Measurements from ENCODE around the gene RSPH6A.

The RSPH6A gene

DNA sequence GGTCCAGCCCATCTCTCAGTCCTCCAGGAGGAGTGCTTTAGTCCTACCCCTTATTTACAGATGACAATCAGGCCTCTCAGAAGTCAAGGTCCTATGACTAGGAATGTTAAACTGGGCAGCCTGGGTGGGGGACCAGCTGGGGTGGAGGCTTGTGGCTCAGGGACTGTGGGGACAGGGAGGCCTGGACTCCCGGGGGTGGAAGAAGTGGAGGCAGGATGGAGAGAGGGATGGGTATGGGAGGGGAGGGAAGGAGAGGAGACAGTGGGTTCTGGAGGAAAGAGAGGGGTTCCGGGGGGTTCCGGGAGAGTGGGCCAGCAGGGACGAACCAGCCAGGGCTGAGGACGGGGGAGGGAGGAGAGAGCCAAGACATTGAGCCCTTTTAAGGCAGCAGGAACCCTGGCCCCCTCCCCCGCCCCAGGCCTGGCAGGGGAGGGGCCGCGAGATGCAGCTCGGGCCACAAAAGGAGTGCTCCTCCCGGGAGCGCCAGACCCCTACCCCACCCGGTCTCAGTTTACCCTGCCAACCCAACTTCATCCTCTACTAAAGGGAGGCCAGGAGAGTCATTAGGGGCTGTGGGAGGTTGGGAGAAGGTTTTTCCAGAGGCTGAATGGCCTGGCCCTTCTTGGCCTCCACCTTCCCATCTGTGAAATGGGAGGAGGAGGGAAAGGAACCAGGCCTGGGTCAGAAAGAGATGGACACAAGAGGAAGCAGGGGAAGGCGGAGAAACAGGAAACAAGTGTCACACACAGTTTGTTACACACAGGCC, 34.5 kb downstream of the RSPH6A start:
- Mint-ChIP-seq H3K4me1 (peaks cover 19% of the 10 kb centered on the region), H3K36me3 (peaks cover 4% of the 10 kb centered on the region), H3K27ac (no peak overlapping the region), H3K9me3 (no peaks in the 10 kb centered on the region), H3K27me3 (peaks cover 12% of the 10 kb centered on the region), H3K4me3 (no peak overlapping the region)

DNA sequence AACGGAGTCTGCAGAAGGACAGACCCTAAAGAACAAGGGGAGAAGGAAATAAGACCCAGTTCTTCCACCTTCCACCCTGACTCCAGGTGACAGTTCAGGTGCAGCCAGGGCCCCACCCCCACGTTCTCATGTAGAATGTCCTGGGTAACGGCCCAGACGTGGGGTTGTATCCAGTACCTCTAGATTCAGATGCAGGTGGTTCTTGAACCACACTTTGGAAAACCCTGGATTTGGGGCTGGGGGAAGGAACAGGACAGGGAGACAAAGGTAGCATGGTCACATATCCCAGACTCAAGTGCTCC, 35.0 kb downstream of the RSPH6A start:
- no peak overlapping the region for H3K4me3 Mint-ChIP-seq
- H3K27me3 Mint-ChIP-seq, result peaks cover 12% of the 10 kb centered on the region
- H3K4me1 Mint-ChIP-seq, result peaks cover 19% of the 10 kb centered on the region
- H3K27ac Mint-ChIP-seq, result no peak overlapping the region
- H3K9me3 Mint-ChIP-seq, result no peaks in the 10 kb centered on the region
- peaks cover 4% of the 10 kb centered on the region for H3K36me3 Mint-ChIP-seq

DNA sequence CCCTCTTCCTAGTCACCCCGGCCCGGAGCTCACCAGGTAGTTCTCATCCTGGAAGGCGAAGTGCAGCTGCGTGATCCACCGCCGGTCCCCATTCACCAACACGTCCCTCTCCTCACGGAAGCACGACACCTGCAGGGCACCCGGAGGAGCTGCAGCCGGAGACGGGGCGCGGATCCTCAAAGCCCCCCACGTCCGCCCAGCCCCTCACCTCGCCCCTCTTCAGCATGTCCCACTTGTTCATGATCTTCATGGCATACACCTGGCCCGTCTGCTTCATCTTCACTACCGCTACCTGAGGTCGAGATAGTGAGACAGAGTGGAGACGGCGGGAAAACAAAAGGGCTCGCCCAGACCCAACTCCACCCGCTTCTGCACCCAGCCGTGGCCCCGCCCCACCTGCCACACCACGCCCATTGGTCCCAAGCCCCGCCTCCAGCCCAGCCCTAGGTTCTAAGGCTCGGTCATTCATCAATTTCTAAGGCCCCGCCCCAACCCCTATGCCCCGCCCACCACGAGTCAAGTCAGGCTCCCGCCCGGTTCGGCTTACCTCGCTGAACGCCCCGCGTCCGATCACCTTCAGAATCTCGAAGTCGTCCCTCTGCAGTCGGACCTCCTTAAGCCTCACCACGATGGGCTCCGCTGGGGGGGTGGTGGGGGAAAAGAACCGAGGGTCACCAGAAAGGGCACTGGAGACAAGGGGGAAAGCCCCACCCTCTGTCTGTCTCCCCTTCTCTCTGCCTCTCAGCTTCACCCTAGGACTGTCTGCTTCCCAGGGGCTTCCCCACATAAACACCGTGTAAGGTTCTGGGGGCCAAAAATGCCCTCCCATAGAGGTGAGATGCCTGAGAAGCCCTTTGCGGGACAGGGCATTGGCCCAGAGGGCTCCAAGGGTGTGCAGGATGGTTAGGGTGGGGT, 35.6 kb downstream of the RSPH6A start:
- H3K4me1 Mint-ChIP-seq, result peaks cover 19% of the 10 kb centered on the region
- no peaks in the 10 kb centered on the region for H3K9me3 Mint-ChIP-seq
- peak overlapping the region; percentile 81 for H3K4me3 Mint-ChIP-seq
- H3K27me3 Mint-ChIP-seq, result peaks cover 12% of the 10 kb centered on the region
- peak overlapping the region; percentile 82 for H3K27ac Mint-ChIP-seq
- peaks cover 4% of the 10 kb centered on the region for H3K36me3 Mint-ChIP-seq

DNA sequence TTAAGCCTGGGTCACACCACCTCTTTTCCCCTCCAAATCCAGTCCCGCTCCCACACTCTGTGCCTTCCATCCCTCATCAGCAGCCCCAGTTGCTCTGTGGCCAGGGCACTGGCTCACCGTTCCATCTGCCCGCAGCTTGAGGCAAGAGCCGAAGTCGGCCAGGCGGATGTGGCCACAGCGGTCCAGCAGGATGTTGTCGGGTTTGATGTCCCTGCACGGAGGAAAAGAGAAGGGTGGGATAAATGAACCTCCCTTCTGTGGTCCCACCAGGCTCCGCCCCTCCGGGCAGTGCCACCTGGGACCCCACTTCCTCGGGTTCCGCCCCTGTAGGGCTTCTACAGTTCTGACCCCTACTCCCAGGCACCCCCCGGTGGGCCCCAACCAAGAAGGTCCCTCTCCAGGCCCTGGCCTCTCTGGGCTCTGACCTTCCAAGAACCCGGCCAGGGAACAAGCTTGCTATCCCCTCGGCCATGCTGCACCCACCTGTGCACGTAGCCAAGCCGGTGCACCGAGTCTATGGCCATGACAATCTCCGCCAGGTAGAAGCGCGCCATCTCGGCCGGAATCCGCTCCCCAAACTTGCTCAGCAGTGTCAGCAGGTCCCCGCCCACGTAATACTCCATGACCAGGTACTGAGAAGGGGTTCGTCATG, 37.0 kb downstream of the RSPH6A start:
- Mint-ChIP-seq H3K4me1 (peaks cover 19% of the 10 kb centered on the region), H3K27ac (no peak overlapping the region)

DNA sequence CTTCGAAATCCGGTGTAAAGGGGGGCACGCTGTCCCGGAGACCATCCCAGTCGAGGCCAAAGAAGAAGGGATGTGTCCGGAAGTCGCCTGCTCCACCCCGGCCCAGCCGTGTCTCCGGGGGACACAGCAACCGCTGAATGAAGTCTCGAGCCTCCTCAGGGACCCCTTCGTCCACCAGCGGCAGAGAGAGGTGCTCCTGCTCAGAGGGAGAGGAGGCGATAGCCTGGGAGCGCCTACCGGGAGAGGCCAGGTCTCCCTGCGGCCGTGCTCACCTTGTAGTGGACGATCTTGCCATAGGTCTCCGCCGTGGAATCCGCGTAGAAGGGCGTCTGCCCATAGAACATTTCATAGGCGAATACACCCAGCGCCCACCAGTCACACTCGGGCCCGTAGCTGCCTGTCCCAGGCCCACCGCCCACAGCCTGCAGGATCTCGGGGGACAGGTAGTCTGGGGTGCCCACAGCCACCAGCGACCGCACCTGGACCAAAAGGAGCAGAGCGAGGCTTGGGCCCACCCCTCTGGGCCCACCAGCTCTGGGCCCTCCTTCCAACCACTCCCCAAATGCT, 37.6 kb downstream of the RSPH6A start:
- H3K27ac Mint-ChIP-seq, result no peak overlapping the region
- peaks cover 12% of the 10 kb centered on the region for H3K27me3 Mint-ChIP-seq
- H3K9me3 Mint-ChIP-seq, result no peaks in the 10 kb centered on the region
- peaks cover 4% of the 10 kb centered on the region for H3K36me3 Mint-ChIP-seq
- H3K4me3 Mint-ChIP-seq, result no peak overlapping the region
- H3K4me1 Mint-ChIP-seq, result peaks cover 19% of the 10 kb centered on the region

More for the DNA sequence above, 37.0 kb downstream of the RSPH6A start:
- Mint-ChIP-seq H3K36me3 (peaks cover 4% of the 10 kb centered on the region), H3K27me3 (peaks cover 12% of the 10 kb centered on the region), H3K9me3 (no peaks in the 10 kb centered on the region), H3K4me3 (peak overlapping the region; percentile 51)

DNA sequence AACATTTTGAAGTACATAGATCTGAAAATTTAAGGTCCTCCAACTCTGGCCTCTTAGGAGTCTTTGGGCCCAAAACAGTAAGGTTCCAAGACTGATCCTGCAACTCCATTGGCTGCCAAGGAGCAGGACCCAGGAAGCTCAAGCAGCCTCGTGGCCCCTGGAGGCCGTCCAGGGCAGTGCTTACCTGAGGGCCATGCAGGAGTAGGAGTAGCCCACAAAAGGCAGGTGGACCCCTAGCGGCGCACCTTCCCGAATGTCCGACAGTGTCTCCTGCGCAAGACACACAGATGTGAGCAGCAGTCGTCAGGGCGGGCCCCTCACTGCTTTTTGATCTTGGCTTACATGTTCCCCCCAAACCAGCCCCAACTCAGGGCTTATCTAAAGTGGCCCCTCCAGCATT, 40.3 kb downstream of the RSPH6A start:
- no peaks in the 10 kb centered on the region for H3K9me3 Mint-ChIP-seq
- peaks cover 19% of the 10 kb centered on the region for H3K4me1 Mint-ChIP-seq
- H3K36me3 Mint-ChIP-seq, result peaks cover 4% of the 10 kb centered on the region
- H3K4me3 Mint-ChIP-seq, result no peak overlapping the region
- peaks cover 8% of the 10 kb centered on the region for H3K27me3 Mint-ChIP-seq
- no peak overlapping the region for H3K27ac Mint-ChIP-seq

DNA sequence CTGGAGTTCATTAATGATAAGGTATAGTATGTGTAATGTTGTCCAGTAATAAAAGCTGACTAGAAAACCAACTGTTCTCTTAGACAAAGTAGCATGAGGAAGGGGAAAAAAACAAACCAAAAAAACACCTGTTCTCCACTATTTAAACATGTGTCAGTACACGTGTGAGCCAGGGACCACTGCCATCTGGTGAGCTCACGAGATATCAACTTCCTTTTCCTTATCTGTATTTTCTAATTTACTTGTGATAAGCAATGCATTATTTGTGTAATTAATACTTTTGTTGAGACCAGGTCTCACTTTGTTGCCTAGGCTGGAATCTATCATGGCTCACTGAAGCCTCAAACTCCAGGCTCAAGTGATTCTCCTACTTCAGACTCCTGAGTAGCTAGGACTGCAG, 41.7 kb downstream of the RSPH6A start:
- Mint-ChIP-seq H3K36me3 (no peaks in the 10 kb centered on the region), H3K27me3 (no peaks in the 10 kb centered on the region), H3K9me3 (no peaks in the 10 kb centered on the region), H3K27ac (no peak overlapping the region), H3K4me1 (peaks cover 6% of the 10 kb centered on the region), H3K4me3 (no peak overlapping the region)

DNA sequence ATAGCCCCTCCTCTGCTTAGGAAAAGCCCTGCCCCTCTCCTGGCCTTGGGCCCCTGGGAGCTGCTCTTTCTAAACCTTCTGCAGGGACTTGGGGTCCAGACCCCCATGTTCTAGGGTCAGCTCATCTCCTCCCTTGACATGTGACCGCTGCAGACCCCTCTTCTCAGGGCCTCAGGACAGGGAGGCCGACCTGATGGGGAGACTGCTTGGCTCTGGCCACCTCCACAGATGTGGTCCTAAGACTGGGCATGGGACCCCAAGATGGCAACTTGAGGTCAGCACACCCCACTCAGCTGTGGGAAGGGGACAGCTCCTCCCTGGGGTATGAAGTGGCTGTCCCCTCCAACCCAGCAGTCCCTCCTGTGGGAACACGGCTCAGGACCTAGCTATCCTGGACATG, 42.2 kb downstream of the RSPH6A start:
- H3K4me1 Mint-ChIP-seq, result peaks cover 5% of the 10 kb centered on the region
- no peak overlapping the region for H3K4me3 Mint-ChIP-seq
- no peaks in the 10 kb centered on the region for H3K9me3 Mint-ChIP-seq
- no peaks in the 10 kb centered on the region for H3K27me3 Mint-ChIP-seq
- no peak overlapping the region for H3K27ac Mint-ChIP-seq
- H3K36me3 Mint-ChIP-seq, result no peaks in the 10 kb centered on the region

DNA sequence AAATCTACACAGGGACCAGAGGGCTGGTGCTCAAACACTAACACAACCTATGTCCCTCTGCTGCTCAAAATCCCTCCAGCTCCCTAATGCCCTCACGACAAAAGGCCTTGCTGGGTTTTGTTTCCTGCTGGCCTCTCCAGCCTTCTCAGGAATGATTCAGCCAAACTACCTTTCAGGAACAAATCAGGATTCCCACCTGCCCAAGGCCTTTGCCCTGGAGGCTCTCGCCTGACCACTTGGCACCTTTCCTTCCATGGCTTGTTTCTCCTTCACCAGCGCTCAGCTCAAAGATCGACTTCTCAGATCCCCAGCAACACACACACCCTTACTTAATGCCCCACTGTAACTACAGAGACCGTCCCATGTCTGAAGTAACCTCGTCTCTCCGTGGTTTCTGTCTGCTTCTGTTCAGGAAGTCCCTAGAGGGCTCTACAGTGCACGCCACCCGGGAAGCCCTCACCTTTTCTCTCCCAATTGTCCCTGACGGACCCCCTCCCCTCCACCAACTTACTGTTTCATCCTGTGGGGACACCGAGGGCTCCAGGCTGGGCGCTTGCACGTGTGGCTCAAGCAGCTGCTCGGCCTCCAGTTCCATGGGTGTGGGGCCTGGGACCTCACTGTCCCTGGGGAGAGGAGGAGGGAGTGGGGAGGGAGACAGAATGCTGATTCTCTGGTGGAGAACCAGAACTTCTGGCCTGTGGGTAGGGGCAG, 42.8 kb downstream of the RSPH6A start:
- H3K9me3 Mint-ChIP-seq, result no peaks in the 10 kb centered on the region
- H3K36me3 Mint-ChIP-seq, result no peaks in the 10 kb centered on the region
- H3K27me3 Mint-ChIP-seq, result no peaks in the 10 kb centered on the region
- H3K4me3 Mint-ChIP-seq, result no peak overlapping the region
- peak overlapping the region; percentile 14 for H3K27ac Mint-ChIP-seq
- peaks cover 5% of the 10 kb centered on the region for H3K4me1 Mint-ChIP-seq

DNA sequence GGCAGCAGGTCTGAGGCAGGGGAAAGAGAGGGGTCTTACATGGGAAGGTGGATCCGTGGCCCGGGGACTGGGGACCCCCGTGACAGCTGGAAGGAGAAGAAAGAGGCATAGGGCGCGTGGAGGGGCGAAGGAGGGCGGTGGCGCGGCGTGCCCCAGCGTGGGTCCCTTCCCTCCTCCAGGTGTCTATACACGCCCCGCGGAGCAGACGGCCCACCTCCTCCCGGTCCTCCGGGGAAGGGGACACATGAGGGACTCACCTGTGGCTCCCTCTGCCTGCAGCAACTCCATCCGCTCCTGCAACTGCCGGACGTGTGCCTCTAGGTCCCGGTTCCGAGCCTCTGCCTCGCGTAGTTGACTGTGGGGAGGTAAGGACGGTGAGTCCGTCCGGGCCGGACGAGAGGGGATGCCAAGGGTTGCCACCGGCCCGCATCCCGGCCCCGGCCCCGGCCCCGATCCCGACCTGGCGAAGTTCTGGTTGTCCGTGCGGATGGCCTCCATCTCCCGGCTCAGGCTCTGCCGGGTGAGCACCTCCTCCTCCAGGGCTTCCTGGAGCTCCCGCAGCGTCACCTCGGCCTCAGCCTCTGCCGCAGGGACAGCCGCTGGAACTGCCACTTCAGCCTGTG, 43.7 kb downstream of the RSPH6A start:
- no peak overlapping the region for H3K27ac Mint-ChIP-seq
- no peaks in the 10 kb centered on the region for H3K27me3 Mint-ChIP-seq
- H3K36me3 Mint-ChIP-seq, result no peaks in the 10 kb centered on the region

DNA sequence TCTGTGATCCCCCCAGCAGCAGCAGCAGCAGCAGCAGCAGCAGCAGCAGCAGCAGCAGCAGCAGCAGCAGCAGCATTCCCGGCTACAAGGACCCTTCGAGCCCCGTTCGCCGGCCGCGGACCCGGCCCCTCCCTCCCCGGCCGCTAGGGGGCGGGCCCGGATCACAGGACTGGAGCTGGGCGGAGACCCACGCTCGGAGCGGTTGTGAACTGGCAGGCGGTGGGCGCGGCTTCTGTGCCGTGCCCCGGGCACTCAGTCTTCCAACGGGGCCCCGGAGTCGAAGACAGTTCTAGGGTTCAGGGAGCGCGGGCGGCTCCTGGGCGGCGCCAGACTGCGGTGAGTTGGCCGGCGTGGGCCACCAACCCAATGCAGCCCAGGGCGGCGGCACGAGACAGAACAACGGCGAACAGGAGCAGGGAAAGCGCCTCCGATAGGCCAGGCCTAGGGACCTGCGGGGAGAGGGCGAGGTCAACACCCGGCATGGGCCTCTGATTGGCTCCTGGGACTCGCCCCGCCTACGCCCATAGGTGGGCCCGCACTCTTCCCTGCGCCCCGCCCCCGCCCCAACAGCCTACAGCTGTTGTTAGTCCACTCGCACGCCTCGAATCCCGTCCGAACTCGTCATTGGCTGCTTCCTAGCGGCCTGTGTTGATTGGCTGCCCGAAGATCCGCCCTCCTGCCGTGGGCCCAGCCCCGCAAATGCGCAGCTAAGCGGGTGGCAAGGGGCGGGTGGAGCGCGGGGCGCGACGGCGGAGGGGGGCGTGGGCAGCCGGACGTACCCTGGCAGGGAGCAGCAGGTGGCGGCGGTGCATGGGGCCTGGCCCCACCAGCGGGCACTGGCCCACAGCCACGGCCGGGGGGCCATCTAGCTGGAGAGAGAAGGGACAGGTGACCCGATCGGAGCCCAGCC, 44.7 kb downstream of the RSPH6A start:
- Mint-ChIP-seq H3K27me3 (peaks cover 1% of the 10 kb centered on the region), H3K4me3 (peak overlapping the region; percentile 86), H3K9me3 (no peaks in the 10 kb centered on the region), H3K27ac (no peak overlapping the region), H3K36me3 (no peaks in the 10 kb centered on the region), H3K4me1 (peaks cover 5% of the 10 kb centered on the region)

More for the DNA sequence above, 43.7 kb downstream of the RSPH6A start:
- Mint-ChIP-seq H3K4me1 (peaks cover 5% of the 10 kb centered on the region), H3K4me3 (no peak overlapping the region), H3K9me3 (no peaks in the 10 kb centered on the region)

DNA sequence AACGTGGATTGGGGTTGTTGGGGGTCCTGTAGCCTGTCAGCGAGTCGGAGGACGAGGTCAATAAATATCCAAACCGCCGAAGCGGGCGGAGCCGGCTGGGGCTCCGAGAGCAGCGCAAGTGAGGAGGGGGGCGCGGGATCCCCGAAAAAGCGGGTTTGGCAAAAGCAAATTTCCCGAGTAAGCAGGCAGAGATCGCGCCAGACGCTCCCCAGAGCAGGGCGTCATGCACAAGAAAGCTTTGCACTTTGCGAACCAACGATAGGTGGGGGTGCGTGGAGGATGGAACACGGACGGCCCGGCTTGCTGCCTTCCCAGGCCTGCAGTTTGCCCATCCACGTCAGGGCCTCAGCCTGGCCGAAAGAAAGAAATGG, 45.3 kb downstream of the RSPH6A start:
- Mint-ChIP-seq H3K27ac (peak overlapping the region; percentile 80), H3K36me3 (no peaks in the 10 kb centered on the region), H3K4me1 (peaks cover 5% of the 10 kb centered on the region), H3K27me3 (peaks cover 4% of the 10 kb centered on the region), H3K9me3 (no peaks in the 10 kb centered on the region), H3K4me3 (peak overlapping the region; percentile 86)

DNA sequence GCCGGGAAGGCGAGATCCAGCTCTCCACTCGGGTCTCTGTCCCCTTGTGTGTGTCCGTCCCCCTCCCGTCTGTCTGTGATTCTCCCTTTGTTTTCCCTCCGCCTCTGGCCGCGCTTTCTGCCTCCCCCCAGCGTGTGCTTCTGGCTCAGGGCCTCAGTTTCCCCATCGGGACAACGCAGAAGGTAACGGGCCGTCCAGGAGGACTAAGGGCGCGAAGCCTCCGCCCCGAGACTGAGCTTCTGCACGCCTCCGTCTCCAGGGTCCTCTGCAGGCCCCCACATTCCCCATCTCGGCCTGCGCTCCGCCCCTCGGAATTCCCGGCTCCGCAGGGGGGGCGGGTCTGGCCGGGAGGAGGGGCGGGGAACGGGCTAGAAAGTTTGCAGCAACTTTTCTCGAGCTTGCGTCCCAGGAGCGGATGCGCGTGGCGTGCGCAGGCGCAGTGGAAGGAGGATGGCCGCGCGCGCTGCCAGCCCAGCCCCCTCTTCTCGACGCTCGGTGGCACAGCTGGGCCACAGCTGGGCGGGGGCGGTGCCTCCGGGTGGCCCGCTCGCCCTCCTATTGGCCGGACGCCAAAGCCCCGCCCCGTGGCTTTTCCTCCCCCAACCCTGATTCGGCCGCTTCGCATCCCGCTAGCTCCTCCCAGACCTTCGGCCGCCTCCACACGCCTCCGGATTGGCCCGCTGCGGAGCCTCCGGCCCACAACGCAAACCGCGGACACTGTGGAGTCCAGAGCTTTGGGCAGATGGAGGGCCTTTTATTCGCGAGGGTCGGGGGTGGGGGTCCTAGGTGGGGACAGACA, 45.9 kb downstream of the RSPH6A start, which contains the start of gene SIX5:
SIX5 (minus strand) TSS at position 269 of the 799 bp plus-strand sequence. CDS start 408 bp downstream, outside the sequence.
- Mint-ChIP-seq H3K27ac (peak within 1 kb of the TSS; percentile 80), H3K9me3 (no peaks in the 10 kb centered on the region), H3K4me3 (peak within 1 kb of the TSS; percentile 86), H3K27me3 (peaks cover 5% of the 10 kb centered on the region), H3K4me1 (peaks cover 5% of the 10 kb centered on the region), H3K36me3 (no peaks in the 10 kb centered on the region)
